WTC11 (cell line): ENCODE measurements around the gene NUP214. TPM values are rescaled to one million over a fixed set of nuclear protein-coding genes. Genes with fewer than 3 reads are reported as not detected.

Source experiments
- ATAC-seq: fragments of 200-7000 bp; cut with Tn5 transposase; 2 replicates; pipeline ENCODE4 v1.10.0; 2021; ENCODE audit warnings: mild to moderate bottlenecking, moderate library complexity
- CTCF ChIA-PET: fragments of 300-600 bp; sonication (Branson Sonifier 250); formaldehyde crosslinking; loops from one replicate; lab custom pipeline; 2021; ENCODE audit warnings: antibody characterized with exemption; lab: Charles Lee
- POLR2A ChIA-PET: fragments of 350-600 bp; sonication (Branson Sonifier 250); formaldehyde crosslinking; loops from one replicate; lab custom pipeline; 2021; ENCODE audit warnings: antibody characterized with exemption; lab: Charles Lee
- DNase-seq: peaks from one replicate; pipeline ENCODE4 v3.0.0; 2021; ENCODE audit warnings: low spot score
- H3K27ac Mint-ChIP-seq: 2 replicates; pipeline ENCODE4 v1.8.0; 2021; ENCODE audit warnings: mixed read lengths
- H3K27me3 Mint-ChIP-seq: 2 replicates; pipeline ENCODE4 v1.8.0; 2021; ENCODE audit warnings: low read depth, mild to moderate bottlenecking, moderate library complexity, mixed read lengths
- H3K36me3 Mint-ChIP-seq: 2 replicates; pipeline ENCODE4 v1.8.0; 2021; ENCODE audit warnings: mixed read lengths
- H3K4me1 Mint-ChIP-seq: 2 replicates; pipeline ENCODE4 v1.8.0; 2022; ENCODE audit warnings: mixed read lengths
- H3K4me3 Mint-ChIP-seq: 2 replicates; pipeline ENCODE4 v1.8.0; 2021; ENCODE audit warnings: mild to moderate bottlenecking, moderate library complexity, mixed read lengths
- H3K9me3 Mint-ChIP-seq: 2 replicates; pipeline ENCODE4 v1.8.0; 2021; ENCODE audit warnings: mixed read lengths
- AR ChIP-seq: fragments of 250-450 bp; sonication (Bioruptor Pico); IDR thresholded peaks from 2 replicates; pipeline ENCODE4 v1.9.0; 2021; ENCODE audit warnings: mild to moderate bottlenecking
- E2F1 ChIP-seq: sonication (generic); formaldehyde crosslinking; IDR thresholded peaks from 2 replicates; pipeline ENCODE4 v1.8.0; 2022; ENCODE audit warnings: mild to moderate bottlenecking, missing genetic modification reagents
- E2F5 ChIP-seq: sonication (generic); formaldehyde crosslinking; IDR thresholded peaks from 2 replicates; pipeline ENCODE4 v1.8.1; 2022; ENCODE audit warnings: mild to moderate bottlenecking, moderate library complexity, missing genetic modification reagents
- ESRRA ChIP-seq: sonication (generic); formaldehyde crosslinking; IDR thresholded peaks from 2 replicates; pipeline ENCODE4 v1.8.1; 2022; ENCODE audit warnings: mild to moderate bottlenecking, missing genetic modification reagents, borderline replicate concordance
- IRF1 ChIP-seq: sonication (generic); formaldehyde crosslinking; IDR thresholded peaks from 2 replicates; pipeline ENCODE4 v1.8.0; 2023; ENCODE audit warnings: missing genetic modification reagents
- MXD4 ChIP-seq: fragments of 250-450 bp; sonication (Bioruptor Pico); IDR thresholded peaks from 2 replicates; pipeline ENCODE4 v1.8.0; 2021; ENCODE audit warnings: mild to moderate bottlenecking, moderate library complexity, borderline replicate concordance
- NFATC4 ChIP-seq: fragments of 250-450 bp; sonication (Bioruptor Pico); IDR thresholded peaks from 2 replicates; pipeline ENCODE4 v1.9.0; 2021; ENCODE audit warnings: mild to moderate bottlenecking
- NR1H2 ChIP-seq: sonication (generic); formaldehyde crosslinking; IDR thresholded peaks from 2 replicates; pipeline ENCODE4 v1.9.0; 2021; ENCODE audit warnings: mild to moderate bottlenecking, moderate library complexity, missing genetic modification reagents
- SMAD3 ChIP-seq: sonication (generic); formaldehyde crosslinking; IDR thresholded peaks from 2 replicates; pipeline ENCODE4 v1.8.0; 2022; ENCODE audit warnings: missing genetic modification reagents, mild to moderate bottlenecking, borderline replicate concordance
- SOX15 ChIP-seq: fragments of 250-450 bp; sonication (Bioruptor Pico); IDR thresholded peaks from 2 replicates; pipeline ENCODE4 v1.9.0; 2021; ENCODE audit warnings: mild to moderate bottlenecking
- SP1 ChIP-seq: sonication (generic); formaldehyde crosslinking; conservative IDR thresholded peaks from 2 replicates; pipeline ENCODE4 v1.8.1; 2022; ENCODE audit warnings: missing genetic modification reagents
- TEAD4 ChIP-seq: sonication (generic); formaldehyde crosslinking; IDR thresholded peaks from 2 replicates; pipeline ENCODE4 v1.8.0; 2022; ENCODE audit warnings: mild to moderate bottlenecking, missing genetic modification reagents
- ZNF138 ChIP-seq: sonication (generic); formaldehyde crosslinking; conservative IDR thresholded peaks from 2 replicates; pipeline ENCODE4 v1.8.1; 2022; ENCODE audit warnings: mild to moderate bottlenecking, moderate library complexity, missing genetic modification reagents
- ZNF232 ChIP-seq: sonication (generic); formaldehyde crosslinking; IDR thresholded peaks from 2 replicates; pipeline ENCODE4 v1.8.0; 2022; ENCODE audit warnings: mild to moderate bottlenecking, missing genetic modification reagents
- ZNF423 ChIP-seq: fragments of 250-450 bp; sonication (Bioruptor Pico); IDR thresholded peaks from 2 replicates; pipeline ENCODE4 v2.1.2; 2022; ENCODE audit warnings: mild to moderate bottlenecking, moderate library complexity
- ZNF532 ChIP-seq: fragments of 250-450 bp; sonication (Bioruptor Pico); IDR thresholded peaks from 2 replicates; pipeline ENCODE4 v1.9.0; 2021; ENCODE audit warnings: mild to moderate bottlenecking, borderline replicate concordance
- total RNA-seq: library from RNA; stranded (reverse); gene quantifications from 3 replicates; pipeline ENCODE4 v1.2.3, GENCODE V29; 2021

NUP214 gene
- total RNA-seq, 1 experiment from 2014 or later, result 41.8 TPM

- no peaks in the 10 kb centered on the region for H3K27me3 Mint-ChIP-seq
- DNase-seq (no peak), ATAC-seq (no peak)
- CTCF ChIA-PET, result interaction anchor here (0.7 kb wide), 1 partner anchor 88 kb away, joined by 3 read pairs; no protein-coding TSS in a partner anchor
- H3K9me3 Mint-ChIP-seq, result no peaks in the 10 kb centered on the region
- TF ChIP-seq ZNF232 (CRISPR knock-in tag), result no peak
- TF ChIP-seq ZNF532 (CRISPR knock-in tag), result no peak
- no peak for TF ChIP-seq E2F1 (CRISPR knock-in tag)
- TF ChIP-seq AR (CRISPR knock-in tag), result no peak
- no peak for TF ChIP-seq NR1H2 (CRISPR knock-in tag)
- no peak for TF ChIP-seq NFATC4 (CRISPR knock-in tag)
- no peak for TF ChIP-seq SOX15
- TF ChIP-seq SMAD3 (CRISPR knock-in tag), result no peak
- no peak for TF ChIP-seq MXD4 (CRISPR knock-in tag)
- no peak for TF ChIP-seq TEAD4 (CRISPR knock-in tag)
- TF ChIP-seq ZNF138 (CRISPR knock-in tag), result no peak
- no peak for TF ChIP-seq IRF1
- no peak for TF ChIP-seq ZNF423
- TF ChIP-seq SP1, result no peak
- no peak for TF ChIP-seq E2F5
- no peak for TF ChIP-seq ESRRA
- no peak overlapping the region for H3K4me3 Mint-ChIP-seq
- H3K27ac Mint-ChIP-seq, result no peak overlapping the region
- H3K4me1 Mint-ChIP-seq, result no peaks in the 10 kb centered on the region
- POLR2A ChIA-PET, result no interaction called here
- peaks cover 61% of the 10 kb centered on the region for H3K36me3 Mint-ChIP-seq
Observed at GRCh38 chr9:131116281-131117120, 8.9 kb upstream of the NUP214 start.
